ENCODE measurements around the gene DSC1.
A peak's percentile ranks its signal among the peaks of the same experiment; 100 is the strongest.
"Not testable (repeated sequence)": the region's sequence is repeated elsewhere in the genome, so short reads cannot be mapped to it uniquely, and the experiment has no call there.

The DSC1 gene, protein sequence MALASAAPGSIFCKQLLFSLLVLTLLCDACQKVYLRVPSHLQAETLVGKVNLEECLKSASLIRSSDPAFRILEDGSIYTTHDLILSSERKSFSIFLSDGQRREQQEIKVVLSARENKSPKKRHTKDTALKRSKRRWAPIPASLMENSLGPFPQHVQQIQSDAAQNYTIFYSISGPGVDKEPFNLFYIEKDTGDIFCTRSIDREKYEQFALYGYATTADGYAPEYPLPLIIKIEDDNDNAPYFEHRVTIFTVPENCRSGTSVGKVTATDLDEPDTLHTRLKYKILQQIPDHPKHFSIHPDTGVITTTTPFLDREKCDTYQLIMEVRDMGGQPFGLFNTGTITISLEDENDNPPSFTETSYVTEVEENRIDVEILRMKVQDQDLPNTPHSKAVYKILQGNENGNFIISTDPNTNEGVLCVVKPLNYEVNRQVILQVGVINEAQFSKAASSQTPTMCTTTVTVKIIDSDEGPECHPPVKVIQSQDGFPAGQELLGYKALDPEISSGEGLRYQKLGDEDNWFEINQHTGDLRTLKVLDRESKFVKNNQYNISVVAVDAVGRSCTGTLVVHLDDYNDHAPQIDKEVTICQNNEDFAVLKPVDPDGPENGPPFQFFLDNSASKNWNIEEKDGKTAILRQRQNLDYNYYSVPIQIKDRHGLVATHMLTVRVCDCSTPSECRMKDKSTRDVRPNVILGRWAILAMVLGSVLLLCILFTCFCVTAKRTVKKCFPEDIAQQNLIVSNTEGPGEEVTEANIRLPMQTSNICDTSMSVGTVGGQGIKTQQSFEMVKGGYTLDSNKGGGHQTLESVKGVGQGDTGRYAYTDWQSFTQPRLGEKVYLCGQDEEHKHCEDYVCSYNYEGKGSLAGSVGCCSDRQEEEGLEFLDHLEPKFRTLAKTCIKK

DNA sequence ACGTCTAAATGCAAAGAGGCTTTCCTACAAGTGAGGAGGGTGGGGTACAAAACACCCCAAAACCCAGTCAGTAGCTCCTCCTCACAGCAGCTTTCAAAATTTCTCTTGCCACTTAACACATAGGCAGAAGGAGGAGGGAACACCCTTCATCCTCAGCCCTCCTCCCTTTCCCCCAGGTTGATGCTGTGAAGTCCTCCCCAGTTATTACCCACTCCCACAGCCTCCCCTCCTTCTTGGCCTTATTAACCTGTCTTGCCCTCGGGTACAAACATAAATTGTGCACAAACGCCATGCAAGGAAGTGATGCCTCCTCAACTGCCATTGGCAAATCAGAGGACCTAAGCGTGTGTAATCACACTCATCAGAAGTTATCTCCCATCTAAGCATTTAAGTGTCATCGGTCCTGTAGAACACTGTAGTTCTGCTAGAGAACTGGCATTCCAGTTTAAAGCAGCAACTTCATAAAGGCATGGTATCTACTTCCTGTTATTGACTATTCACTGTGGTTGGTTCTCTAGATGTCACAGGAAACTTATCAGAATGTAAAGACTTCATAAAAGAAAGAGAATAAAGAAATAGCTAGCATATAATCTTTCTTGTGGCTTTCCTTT lies at the start of gene DSC1:
Gene DSC1, minus strand, starts transcription at position 32 of the 611 bp plus-strand sequence. CDS start 262 bp downstream, outside the sequence.
- no peak for DNase-seq

DNA sequence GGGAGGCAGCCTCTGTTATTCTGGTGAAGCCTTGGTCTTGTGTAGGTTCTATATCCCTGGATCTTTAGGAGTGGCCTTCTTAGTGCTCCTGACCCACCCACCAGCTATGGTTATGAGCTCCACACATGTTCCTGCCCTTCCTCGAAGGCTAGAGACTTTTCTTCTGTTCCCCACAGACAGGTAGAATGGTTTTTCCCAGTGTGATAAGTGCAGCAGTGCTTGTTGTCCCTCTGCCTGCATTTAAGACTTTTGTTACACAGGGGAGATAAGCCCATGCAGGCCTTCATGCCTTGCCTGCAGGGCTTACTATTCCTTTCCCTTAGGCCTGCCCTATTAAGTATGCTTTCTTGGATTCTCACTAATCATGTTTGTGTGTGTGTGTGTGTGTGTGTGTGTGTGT lies 48.4 kb upstream of the DSC1 start:
- no peak for DNase-seq

DNA sequence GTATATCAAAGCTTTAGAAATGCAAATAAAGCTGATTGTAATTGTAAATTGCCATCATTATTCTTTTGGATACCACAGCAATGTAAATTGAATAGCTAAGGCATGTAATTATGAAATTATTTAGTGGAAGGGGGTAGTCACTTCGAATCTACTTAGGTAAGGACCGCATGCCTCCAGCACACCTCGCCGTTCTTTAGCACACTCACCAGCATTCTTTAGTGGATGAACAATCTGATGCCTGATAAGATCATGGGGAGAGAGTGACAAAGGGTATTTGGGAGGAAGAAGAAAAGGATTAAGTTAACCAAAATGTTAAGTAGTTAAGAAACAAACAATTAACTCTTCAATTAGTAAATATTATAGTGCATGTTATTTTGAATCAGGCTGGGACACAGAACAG lies 46.4 kb upstream of the DSC1 start:
- DNase-seq, result peak; percentile 67

DNA sequence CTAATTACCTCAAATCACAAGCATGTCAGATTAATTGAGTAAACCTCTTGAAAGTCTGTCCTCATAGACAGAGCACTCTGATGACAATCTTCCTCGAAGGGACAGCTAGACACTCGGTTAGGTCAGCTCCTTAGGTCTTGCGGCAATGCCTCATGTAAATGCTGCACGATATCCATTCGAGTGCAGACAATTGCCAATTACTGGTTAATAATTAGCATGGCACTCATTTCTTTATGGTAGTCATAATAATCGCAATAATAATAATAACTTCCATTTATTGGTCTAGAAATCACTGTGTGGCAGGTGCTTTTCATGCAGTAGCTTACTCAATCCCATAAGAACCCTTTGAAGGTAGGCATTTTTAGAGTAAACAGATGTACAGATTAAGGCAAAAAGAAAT lies 44.7 kb upstream of the DSC1 start:
- DNase-seq, result no peak

DNA sequence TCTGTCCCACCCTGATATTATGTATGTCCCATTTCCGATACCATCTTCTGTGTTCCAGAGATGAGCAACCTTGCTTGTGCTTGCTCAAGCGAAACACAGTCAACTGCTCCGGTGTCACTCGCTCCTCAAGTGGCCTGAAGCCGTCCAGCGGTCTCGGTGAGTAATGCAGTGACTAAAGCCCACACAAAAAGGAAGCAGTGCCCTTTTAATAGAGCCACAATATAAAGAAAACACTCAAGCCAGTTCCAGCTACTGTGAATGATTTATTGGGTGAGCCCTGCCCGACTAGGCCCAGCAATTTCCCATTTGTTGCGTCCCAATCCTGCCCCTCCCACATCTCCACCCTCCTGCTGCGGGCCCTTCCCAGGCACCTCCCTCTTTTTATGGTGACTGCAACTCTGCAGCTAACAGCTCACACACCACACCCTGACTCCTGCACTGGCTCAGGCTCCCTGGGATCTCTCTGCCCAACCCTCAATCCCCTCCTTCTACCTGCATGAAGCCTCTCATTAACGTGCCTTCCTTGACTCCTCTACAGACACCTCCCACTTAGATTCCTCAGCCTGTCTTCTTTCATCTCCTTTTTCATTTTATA lies 44.2 kb upstream of the DSC1 start:
- peak; percentile 95 for DNase-seq

DNA sequence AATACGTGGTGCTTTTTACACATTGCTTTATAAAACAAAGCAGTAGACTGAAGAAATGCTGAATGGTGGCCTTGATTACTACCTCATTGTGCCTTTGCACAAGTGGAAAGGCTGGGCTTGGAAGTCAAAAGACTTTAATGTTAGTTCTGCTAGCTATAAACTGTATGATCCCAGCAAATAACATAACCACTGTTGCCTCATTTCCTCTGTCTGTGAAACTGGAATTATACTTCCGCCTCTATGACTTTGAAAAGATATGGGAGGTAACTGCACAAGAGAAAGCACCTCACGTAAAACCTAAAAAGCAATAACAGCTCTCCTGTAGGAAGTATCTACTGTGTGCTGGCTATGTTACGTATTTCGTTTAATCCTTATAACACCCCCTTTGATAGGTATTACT lies 43.4 kb upstream of the DSC1 start:
- DNase-seq, result no peak

DNA sequence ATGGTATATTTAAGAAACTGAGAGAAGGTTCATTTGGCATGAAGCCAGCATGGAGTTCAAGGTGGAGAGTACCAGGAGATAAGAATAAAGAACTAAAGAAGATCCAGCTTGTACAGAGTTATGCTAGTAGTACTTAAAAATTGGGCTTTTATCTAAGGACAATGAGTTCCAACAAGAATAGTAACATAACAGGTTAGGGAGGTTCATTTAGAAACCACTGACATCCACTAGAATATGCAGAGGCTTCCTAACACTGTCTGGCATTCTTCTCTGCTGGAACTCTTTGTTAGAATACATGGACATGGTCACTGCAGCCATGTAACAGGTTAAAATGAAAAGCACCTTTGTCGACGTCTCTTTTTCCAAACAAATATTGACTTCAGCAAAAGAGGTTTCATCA lies 42.6 kb upstream of the DSC1 start:
- DNase-seq, result no peak

DNA sequence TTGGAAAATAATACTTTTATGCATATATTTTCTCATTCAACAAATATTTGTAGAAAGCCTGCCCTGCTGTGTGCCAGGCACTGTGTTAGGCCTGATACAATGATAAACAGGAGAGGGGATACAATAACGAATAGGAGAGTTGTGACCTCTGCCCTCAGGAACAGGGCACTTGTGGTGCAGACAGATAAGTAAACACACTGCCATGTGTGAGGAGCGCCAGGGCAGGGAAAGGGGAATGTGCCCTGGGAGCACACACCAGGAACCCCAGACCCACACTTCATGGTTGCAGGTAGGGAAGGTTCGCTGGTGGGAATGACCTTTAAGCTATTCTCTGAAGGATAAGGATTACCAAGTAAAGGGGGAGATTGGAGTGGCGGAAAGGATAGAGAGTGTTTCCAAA lies 42.2 kb upstream of the DSC1 start:
- no peak for DNase-seq

DNA sequence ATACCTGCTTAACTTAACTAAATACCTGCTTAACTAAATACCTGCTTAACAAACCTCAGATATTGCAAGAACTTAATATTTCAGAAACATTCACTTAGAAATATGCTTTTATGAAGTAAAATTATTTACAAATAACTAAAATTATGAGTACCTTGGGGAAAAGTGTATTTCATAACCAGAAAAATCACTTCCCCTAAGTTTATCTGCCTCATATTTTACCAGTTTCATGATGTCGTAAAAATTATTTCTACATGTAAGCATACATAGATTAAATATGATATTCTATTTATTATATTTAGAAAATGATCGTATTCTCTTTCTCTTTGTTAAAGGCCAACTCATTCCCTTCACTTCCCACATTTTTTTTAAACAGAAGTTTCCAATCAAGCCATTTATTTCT lies 41.5 kb upstream of the DSC1 start:
- DNase-seq, result no peak

DNA sequence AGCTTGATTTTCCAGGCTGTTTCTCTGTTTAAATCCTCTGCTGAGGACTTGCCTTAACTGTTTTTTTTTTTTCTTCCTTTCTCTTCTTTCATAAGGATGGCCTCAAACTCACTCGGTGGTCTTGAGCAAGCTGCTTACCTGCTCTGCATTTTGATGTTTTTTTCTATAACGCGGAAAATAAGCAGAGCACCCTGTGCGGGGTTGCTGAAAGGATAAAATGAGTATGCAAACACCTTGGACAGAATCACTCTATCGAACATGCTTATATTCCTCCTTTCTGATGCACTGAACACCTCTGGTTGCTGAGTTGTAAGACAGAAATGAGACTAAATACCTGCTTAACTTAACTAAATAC lies 41.1 kb upstream of the DSC1 start:
- no peak for DNase-seq

DNA sequence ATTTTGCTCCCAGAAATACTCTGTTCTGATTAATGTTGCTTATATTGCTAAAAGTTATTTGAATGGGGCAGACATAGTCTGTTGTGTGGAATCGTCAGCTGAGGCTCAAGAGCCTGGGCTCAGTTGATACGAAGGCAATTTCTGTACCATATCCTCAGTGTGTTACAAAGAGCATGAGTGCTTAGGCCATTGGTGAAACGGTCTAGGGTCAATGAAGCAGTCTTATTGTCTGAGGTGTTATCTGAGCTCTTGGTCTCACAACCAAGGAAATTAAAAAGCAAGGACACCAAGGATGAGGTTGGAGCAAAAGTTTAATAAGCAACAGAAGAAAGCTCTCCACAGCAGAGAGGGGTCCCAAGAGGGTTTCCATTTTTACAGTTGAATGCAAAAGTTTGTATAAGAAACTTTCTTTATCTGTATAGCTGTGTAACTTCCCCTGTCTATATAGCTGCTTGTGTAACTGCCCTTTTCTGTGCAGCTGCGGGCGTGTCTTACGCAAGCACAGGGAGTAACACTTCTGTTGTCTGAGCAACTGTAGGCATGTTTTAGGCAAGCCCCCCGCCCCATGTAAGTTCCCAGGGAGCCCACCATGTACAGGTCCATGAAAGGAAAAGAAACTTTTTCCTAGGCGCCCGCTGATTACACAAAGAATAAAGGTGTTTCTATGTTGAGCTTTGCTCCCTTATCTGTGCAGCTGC lies 40.6 kb upstream of the DSC1 start:
- peak; percentile 57 for DNase-seq

DNA sequence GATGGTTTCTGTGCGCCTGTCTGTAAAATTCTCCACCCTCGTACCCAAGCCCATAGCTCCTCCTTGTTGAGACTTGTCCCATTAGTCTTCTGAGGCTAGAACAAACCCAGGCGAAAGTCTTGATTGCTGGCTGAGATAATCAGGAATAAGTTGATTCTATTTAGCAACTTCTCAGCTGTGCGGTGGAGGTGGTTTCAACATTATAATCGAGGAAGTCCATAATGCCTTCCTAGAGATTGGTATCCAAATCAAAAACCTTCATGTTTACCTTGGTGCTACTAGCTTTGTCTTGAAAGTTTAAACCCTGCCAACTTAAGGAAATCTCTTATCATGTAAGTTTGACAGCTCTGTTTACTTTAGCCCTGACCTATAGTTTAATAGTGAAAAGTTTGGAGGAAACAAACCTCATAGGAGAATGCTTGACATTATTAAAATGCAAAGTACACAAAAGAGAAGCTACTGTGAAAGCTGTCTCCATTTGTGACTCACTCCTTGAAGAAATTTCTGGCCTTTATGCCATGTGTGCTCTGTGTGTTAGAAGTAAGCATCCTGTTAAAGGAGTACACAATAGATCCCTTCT lies 36.6 kb upstream of the DSC1 start:
- no peak for DNase-seq

DNA sequence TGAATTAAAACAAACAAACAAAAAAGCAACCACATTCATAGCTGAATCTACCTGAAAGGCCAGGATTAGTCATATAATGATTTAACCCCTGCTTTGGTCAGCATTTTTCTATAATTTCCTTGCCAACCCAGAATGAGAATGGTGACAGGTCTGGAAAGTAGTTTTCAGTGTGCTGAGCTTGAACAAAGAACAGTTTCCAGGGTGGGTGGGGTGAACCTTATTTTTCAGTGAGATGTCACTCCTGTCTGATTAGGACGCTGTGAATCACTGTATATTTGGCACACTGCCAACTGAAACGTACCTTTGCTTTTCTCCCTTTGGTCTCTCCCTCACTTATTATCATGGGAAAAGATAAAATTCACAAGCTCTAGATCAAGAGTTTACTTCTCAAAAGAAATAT lies 35.0 kb upstream of the DSC1 start:
- no peak for DNase-seq

DNA sequence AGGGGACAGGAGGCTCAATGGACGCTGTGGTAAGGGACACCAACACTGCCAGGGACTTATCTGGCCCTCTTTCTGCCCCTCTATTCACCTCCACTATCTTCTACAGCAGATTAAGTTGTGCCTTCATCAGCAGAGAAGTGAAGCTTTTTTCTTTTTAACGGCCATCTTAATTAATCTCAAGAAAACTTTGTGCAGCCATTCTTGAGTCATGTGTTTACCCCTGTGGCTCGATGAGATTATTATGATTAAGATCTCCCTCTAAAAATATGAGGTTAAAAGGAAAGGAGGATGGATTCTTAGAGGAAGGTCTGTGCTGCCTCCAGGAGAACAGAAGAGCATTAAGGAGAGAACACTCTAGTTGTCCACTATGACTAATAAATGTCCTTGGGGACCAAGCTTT lies 32.4 kb upstream of the DSC1 start:
- no peak for DNase-seq

DNA sequence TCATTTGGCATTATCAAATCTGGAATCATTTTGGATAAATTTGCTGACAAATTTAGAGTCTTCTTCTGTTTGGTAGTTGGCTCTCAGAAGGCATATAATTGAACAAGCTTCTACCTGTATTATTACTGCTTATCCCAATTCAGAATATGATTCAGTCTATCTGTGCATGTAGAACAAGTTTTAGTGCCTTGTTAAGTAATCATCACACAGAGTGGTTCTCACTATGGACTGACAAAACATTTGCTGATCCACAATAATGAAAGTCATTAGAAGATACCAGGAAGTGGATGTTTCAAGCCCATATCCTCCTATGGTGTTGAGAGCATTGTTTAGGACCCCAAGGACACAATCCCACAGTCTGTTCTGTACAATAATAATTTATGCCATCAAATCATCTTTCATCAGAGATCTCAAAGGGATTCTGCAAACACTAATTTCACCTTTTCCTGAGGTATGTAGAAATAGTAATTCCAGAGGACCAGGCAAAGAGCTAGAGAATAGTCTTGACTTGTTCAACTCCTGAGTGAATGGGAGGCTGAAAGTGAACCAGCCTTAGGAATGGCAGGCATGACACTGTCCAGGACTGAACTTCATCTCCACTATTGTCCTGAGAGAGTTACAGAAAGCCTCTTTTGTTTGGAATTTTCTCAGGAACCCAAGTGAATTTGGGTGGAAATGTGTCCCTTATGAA lies 29.6 kb upstream of the DSC1 start:
- DNase-seq, result no peak

DNA sequence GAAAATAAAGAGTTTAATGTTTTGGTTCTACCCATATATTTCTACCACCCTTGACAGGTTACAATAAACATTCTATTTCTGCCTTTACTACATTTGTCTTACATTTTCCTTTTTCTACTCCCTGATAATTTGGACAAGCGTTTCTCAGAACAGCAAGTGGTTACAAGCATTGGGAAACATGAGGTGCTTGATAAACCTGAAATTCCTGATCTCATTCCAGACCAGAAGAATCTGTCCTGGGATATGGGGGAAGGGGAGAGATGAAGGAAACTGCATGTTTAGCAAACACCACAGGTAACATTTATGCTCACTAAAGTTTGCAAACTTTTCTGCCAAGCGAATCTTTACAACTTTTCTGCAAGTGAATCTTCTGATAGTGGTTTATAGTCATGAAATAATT lies 28.3 kb upstream of the DSC1 start:
- no peak for DNase-seq

DNA sequence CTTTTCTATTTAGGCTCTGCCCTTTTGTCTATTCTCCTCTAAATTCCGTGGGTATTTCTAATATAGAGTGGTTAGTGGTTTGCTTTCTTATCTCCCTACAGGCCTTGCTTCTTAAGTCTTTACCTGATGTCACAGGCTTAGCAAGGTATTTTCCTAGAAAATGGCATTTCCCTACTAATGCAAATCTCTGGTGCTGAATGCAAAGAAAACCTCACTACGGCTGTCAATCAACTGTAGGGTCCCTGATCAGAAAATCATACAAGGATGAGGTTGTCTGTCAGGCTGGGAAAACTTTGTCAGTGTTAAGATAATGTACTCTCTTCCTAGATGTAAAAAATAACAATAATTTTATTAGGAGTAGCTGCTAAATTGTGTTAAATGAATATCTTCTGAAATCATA lies 27.1 kb upstream of the DSC1 start:
- no peak for DNase-seq

DNA sequence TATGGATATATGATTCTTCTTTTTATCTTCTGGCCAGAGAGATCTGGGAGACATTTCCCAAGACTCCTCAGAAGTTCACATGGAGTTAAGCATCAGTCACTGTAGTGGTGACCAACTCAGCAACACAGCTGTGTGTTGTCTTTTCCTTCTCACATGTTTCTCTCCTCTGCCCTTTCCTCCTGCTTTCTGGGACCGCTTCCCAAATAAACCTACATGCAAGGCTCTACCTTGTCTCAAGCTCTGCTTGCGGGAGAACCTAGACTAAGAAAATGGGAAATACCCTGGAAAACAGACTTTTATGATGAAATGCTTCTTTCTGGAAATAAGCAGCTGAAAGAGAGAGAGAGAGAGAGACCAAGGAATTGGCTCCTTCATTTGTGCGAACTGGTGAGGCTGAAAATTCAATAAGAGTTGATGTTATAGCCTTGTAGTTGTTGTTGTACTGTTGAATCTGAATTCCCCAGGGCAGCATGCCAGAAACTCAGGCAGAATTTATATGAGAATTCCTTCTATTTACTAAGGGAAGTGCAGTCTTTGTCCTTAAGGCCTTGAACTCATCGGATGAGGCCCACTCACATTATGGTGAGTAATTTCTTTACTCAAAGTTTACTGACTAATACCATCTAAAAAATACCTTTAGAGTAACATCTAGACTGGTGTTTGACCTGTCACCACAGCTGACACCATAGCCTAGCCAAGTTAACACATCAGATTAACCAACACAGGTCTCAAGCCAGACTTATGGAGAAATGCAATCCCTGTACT lies 22.7 kb upstream of the DSC1 start:
- no peak for DNase-seq

DNA sequence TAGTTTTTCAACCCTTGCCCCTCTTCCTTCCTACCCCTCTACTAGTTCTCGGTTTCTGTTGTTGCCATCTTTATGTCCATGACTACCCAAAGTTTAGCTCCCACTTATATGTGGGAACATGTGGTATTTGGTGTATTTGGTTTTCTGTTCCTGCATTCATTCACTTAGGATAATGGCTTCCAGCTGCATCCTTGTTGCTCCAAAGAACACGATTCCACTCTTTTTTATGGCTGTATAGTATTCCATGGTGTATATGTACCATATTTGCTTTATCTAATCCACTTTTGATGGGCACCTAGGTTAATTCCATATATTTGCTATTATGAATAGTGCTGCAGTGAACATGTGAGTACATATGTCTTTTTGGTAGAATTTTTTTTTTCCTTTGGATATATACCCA lies 20.6 kb upstream of the DSC1 start:
- DNase-seq, result no peak

DNA sequence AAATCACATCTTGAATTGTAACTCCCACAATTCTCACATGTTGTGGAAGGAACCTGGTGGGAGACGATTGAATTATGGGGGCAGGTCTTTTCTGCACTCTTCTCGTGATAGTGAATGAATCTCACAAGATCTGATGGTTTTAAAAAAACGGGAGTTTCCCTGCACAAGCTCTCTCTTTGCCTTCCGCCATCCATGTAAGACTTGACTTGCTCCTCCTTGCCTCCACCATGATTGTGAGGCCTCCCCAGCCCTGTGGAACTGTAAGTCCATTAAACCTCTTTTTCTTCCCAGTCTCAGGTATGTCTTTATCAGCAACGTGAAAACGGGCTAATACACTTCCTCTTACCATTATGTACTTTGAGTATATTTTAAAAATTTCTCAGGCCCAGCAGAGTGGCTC lies 14.7 kb upstream of the DSC1 start:
- not testable (repeated sequence) for DNase-seq

DNA sequence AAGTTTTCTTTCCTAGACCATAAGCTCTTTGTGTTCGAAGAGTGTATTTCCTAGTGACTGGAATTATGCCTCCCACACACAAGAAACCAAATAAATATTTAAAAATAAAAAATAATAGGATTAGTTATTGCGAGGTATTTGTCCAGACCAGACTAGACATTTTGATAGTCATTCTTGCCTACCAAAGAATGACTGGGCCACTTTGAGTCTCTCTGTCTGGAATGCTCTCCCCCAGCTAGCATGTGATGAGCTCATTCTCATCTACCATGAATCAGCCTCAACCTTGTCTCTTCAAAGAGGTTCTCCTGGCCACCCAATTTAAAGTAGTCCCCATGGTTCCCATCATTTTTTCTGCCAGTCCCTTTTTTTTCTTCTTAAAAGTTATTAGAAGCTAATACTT lies 13.9 kb upstream of the DSC1 start:
- no peak for DNase-seq
